ENCODE results near the gene UCKL1.

The UCKL1 gene

GRCh38 chr20:63944078-63944941 lies 11.9 kb downstream of the UCKL1 start:
- no peak for TF ChIP-seq GATA2 (IDR thresholded peaks at IDR 0.05; ENCODE audit: low read depth, low read length)
- no peak for TF ChIP-seq GATA3 (IDR thresholded peaks at IDR 0.05; ENCODE audit: low read depth, low read length)

- TF ChIP-seq GATA2 (IDR thresholded peaks at IDR 0.05; ENCODE audit: low read depth, low read length) (no peak), GATA3 (IDR thresholded peaks at IDR 0.05; ENCODE audit: low read depth, low read length) (no peak)
Measured at GRCh38 chr20:63943808-63944077, 12.5 kb downstream of the UCKL1 start.

- no peak for TF ChIP-seq GATA2 (IDR thresholded peaks at IDR 0.05; ENCODE audit: low read depth, low read length)
- TF ChIP-seq GATA3 (IDR thresholded peaks at IDR 0.05; ENCODE audit: low read depth, low read length) = no peak
Measured at GRCh38 chr20:63942969-63943807, 13.0 kb downstream of the UCKL1 start.

- TF ChIP-seq GATA2 (IDR thresholded peaks at IDR 0.05; ENCODE audit: low read depth, low read length) (no peak), GATA3 (IDR thresholded peaks at IDR 0.05; ENCODE audit: low read depth, low read length) (no peak)
Measured at GRCh38 chr20:63942250-63942951, 13.8 kb downstream of the UCKL1 start.

GRCh38 chr20:63941282-63942081 lies 14.7 kb downstream of the UCKL1 start:
- no peak for TF ChIP-seq GATA2 (IDR thresholded peaks at IDR 0.05; ENCODE audit: low read depth, low read length)

GRCh38 chr20:63940472-63941266 lies 15.5 kb downstream of the UCKL1 start:
- TF ChIP-seq GATA2 (IDR thresholded peaks at IDR 0.05; ENCODE audit: low read depth, low read length) (no peak), GATA3 (IDR thresholded peaks at IDR 0.05; ENCODE audit: low read depth, low read length) (no peak)

GRCh38 chr20:63940071-63940471 lies 16.1 kb downstream of the UCKL1 start:
- no peak for TF ChIP-seq GATA3 (IDR thresholded peaks at IDR 0.05; ENCODE audit: low read depth, low read length)
- no peak for TF ChIP-seq GATA2 (IDR thresholded peaks at IDR 0.05; ENCODE audit: low read depth, low read length)

- TF ChIP-seq GATA3 (IDR thresholded peaks at IDR 0.05; ENCODE audit: low read depth, low read length) (no peak), GATA2 (IDR thresholded peaks at IDR 0.05; ENCODE audit: low read depth, low read length) (no peak)
Measured at GRCh38 chr20:63939061-63939935, 16.9 kb downstream of the UCKL1 start.

- TF ChIP-seq GATA2 (IDR thresholded peaks at IDR 0.05; ENCODE audit: low read depth, low read length) = no peak
Measured at GRCh38 chr20:63937596-63937995, 18.6 kb downstream of the UCKL1 start.

GRCh38 chr20:63935447-63935846 lies 20.8 kb downstream of the UCKL1 start:
- TF ChIP-seq GATA3 (IDR thresholded peaks at IDR 0.05; ENCODE audit: low read depth, low read length) = no peak
- TF ChIP-seq GATA2 (IDR thresholded peaks at IDR 0.05; ENCODE audit: low read depth, low read length) = no peak

GRCh38 chr20:63934271-63935068 lies 21.7 kb downstream of the UCKL1 start:
- TF ChIP-seq GATA2 (IDR thresholded peaks at IDR 0.05; ENCODE audit: low read depth, low read length) (no peak), GATA3 (IDR thresholded peaks at IDR 0.05; ENCODE audit: low read depth, low read length) (no peak)

Measured in SH-SY5Y (cell line).